ENCODE data around the gene SIRT3.

SIRT3 gene

DNA sequence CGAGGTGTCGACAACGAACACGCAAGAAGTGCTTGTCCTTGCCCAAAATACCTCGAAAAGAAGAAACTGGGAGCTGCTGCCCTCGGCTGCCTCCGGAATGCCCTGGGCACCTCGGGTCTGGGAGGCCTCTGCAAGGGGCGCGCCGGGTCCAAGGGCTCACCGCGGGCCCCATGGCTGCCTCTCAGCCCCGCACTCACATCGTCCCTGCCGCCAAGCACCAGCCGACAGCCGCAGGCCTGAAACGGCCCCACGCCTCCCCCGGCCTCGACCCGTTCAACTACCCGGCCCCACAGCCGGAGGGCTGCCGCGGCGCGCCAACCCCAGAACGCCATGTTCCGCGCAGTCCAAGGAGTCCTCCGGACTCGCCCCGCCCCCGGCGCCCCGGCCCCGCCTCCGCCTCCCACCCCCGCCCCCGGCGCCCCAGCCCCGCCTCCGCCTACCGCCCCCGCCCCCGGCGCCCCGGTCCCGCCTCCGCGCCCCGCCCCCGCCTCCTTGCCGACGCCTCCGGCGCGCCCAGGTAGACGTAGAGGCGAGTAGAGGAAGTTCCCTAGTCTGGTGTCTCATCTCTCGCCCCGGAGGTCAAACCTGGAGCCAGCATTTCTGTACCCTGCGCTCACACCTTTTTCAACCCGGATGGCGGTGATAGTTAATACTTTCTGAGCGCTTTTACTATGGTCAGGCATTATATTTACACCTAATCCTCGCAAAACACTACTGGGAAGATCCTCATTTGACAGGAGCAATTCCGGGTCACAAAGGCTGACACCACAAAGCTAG is at the start of gene SIRT3:
Gene SIRT3 (minus strand): TSS at position 346 of the 777 bp plus-strand sequence. CDS start 14 bp downstream, at position 332.
- DNase-seq, result peak; percentile 85

DNA sequence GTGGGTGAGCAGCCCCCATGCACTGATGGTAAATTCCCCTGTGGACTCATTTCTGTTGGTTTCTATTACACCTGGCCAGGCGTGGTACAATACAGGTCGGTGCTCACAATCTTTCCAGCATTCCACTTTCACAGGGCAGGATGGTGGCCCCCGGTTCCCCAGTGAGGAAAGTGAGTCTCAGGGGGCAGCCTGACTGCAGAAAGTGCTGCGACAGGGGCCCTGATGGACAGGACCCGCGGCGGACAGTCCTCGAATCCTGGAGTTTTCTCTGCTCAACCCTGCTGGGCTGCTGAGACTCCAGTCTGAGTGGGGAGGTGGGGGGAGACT is 49.7 kb upstream of the SIRT3 start:
- DNase-seq, result no peak

GRCh38 chr11:285021-285893 is 49.1 kb upstream of the SIRT3 start:
- DNase-seq, result no peak

DNA sequence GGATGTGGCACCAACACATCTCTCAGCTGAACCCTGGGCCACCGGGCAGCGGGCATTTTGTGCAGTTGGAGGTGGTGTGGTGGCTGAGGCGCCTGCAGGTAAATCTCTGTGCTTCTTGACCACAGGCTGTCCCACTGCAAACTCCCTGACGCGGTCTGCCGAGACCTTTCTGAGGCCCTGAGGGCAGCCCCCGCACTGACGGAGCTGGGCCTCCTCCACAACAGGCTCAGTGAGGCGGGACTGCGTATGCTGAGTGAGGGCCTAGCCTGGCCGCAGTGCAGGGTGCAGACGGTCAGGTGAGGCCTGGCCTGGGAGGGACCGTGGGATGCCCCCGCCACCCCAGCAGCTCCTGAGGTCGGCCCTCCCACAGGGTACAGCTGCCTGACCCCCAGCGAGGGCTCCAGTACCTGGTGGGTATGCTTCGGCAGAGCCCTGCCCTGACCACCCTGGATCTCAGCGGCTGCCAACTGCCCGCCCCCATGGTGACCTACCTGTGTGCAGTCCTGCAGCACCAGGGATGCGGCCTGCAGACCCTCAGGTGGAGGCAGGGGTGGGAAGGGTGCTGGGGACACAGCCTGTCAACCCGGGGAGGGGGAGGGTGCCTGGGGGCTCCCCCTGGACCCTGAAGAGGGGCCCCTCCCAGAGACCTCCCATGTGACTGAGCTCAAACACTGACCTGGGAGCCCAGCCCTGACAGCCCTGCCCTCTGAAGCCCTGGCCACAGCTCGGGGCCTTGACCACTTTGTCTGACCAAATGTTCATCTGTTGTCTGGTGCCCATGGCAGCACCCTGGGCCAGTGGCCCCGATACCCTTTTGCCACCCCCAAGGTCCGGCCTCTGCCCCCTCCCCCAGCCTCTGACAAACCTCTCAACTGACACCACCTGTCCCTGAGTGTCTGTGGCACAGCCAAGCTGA is 48.2 kb upstream of the SIRT3 start:
- DNase-seq, result no peak

GRCh38 chr11:283405-284104 is 47.4 kb upstream of the SIRT3 start:
- DNase-seq, result no peak

DNA sequence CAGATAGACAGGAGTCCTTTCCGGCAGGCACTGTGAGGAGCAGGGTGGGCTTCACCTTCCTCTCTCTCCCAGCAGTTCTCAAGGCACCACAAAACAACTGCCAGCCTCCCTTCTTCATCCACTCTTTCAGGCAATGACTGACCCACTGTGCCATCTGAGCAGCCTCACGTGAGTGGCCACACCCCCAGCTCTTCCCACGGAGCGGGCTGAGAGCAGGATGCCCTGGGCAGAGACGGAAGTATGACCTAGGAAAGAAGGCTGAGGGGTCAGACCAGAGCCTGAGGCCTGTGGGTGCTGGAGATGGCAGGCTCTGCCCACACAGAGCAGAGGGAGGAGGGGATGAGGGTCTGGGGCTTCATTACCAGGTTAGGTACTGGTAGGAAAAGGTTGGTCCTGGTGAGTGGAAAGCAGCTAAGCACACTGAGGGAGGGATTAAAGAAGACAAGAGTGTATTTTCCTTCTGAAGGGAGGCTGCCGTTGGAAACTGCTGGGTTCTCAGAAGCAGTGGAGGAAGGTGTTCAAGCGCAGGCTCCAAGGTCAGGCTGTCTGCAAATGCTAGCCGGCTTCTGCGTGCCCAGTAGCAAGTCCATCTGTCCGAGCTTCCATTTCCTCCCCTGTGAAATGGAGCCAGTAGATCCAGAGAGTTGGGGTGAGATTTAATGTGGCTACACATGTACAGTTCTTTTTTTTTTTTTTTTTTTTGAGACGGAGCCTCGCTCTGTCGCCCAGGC is 46.7 kb upstream of the SIRT3 start:
- DNase-seq, result no peak

DNA sequence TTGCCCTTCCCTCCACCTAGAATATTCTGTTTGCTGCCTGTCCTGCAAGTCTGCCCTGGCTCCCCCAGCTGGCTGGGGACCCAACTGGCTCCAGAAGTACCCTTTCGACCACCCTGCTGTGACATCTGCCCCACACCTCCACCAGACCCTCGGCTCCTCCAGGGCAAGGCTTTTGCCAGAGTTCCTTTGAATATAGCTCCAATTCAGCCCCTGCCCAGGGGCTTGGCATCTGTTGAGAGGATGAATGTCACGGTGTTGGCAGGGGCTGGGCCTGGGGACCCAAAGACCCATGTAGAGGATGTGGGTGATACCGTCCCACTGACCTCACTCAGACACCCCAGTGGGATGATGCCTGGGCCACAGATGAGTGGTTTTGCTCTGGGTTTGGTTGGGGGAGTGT is 46.0 kb upstream of the SIRT3 start:
- no peak for DNase-seq

DNA sequence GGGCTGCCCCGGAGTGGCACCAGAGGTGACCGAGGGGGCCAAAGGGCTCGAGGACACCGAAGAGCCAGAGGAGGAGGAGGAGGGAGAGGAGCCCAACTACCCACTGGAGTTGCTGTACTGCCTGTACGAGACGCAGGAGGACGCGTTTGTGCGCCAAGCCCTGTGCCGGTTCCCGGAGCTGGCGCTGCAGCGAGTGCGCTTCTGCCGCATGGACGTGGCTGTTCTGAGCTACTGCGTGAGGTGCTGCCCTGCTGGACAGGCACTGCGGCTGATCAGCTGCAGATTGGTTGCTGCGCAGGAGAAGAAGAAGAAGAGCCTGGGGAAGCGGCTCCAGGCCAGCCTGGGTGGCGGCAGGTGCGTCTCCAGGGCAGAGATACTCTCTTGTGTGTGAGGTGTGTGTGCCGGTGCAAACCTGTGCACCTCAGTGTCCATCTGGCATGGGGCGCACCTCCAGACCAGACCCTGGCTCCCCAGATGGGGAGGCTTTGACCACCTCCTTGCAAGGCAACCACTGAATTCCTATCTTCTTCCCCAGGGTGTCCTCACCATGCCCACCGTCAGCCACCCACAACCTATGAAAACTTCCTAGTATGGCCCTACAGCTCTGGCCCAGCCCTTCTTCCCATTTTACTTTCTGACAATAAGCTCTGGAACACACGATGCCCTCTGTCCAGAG is 45.5 kb upstream of the SIRT3 start:
- no peak for DNase-seq

DNA sequence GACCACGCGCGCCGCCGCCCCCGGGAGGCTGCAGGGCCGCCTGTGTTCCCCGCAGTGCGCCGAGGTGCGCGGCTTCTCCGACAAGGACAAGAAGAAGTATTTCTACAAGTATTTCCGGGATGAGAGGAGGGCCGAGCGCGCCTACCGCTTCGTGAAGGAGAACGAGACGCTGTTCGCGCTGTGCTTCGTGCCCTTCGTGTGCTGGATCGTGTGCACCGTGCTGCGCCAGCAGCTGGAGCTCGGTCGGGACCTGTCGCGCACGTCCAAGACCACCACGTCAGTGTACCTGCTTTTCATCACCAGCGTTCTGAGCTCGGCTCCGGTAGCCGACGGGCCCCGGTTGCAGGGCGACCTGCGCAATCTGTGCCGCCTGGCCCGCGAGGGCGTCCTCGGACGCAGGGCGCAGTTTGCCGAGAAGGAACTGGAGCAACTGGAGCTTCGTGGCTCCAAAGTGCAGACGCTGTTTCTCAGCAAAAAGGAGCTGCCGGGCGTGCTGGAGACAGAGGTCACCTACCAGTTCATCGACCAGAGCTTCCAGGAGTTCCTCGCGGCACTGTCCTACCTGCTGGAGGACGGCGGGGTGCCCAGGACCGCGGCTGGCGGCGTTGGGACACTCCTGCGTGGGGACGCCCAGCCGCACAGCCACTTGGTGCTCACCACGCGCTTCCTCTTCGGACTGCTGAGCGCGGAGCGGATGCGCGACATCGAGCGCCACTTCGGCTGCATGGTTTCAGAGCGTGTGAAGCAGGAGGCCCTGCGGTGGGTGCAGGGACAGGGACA is 44.8 kb upstream of the SIRT3 start:
- DNase-seq, result no peak

DNA sequence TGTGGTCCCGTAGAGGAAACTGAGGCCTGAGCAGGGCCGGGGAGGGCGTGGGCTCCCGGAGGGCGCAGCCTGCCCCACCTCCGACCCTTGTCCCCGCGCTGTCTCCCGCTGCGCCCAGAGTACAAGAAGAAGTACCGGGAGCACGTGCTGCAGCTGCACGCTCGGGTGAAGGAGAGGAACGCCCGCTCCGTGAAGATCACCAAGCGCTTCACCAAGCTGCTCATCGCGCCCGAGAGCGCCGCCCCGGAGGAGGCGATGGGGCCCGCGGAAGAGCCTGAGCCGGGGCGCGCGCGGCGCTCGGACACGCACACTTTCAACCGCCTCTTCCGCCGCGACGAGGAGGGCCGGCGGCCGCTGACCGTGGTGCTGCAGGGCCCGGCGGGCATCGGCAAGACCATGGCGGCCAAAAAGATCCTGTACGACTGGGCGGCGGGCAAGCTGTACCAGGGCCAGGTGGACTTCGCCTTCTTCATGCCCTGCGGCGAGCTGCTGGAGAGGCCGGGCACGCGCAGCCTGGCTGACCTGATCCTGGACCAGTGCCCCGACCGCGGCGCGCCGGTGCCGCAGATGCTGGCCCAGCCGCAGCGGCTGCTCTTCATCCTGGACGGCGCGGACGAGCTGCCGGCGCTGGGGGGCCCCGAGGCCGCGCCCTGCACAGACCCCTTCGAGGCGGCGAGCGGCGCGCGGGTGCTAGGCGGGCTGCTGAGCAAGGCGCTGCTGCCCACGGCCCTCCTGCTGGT is 44.0 kb upstream of the SIRT3 start:
- DNase-seq, result no peak

DNA sequence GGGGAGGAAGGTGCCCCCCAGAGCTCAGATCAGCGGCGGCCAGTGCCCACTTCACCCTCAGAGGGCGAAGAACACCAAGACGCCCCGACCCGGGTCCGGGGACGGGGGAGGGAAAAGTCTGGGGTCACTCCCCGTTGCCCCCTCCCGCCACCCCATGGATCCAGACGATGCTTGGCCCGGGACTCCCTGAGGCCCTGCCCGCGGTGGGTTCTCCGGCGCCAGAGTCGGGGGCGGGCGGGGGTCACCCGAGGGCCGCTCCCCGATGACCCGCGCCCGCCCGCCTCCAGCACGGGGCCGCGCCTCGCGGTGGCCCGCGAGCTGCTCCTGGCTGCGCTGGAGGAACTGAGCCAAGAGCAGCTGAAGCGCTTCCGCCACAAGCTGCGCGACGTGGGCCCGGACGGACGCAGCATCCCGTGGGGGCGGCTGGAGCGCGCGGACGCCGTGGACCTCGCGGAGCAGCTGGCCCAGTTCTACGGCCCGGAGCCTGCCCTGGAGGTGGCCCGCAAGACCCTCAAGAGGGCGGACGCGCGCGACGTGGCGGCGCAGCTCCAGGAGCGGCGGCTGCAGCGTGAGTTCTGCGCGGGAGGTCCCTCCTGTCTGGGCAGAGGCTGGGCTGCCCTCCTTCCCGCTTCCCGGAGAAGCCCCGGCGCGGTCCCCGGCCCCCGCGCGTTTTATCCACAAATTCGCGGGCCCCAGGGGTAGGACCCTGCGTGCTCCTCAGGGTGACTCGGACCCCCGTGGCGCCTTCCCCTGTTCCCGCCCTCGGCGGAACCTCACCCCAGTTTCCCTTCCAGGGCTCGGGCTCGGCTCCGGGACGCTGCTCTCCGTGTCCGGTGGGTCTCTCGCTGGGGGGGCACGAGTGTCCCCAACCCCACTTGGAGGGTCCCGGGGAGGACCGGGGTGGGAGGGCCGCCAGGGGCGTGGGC is 43.2 kb upstream of the SIRT3 start:
- no peak for DNase-seq

- DNase-seq, result no peak
Observed at GRCh38 chr11:278001-278951, 42.1 kb upstream of the SIRT3 start, which contains the start of gene NLRP6. TSS of gene NLRP6 (plus strand) at chr11:278407. CDS start at chr11:278570, 163 bp downstream.

DNA sequence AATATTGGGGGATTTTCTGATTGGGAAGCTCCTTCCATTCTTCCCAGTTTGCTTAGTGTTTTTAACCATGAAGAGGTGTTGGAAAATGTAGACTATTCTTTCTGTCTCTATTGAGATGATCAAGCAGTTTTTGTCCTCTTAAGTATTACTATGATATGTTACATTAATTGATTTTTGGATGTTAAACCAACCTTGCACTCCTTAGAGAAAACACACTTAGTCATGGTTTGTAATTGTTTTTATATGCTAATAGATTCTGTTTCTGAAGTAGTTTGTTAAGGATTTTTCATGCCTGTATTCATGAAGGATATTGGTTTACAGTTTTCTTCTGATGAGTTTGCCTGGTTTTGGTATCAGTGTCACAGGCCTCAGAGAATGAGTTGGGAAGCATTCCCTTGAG is 40.1 kb upstream of the SIRT3 start:
- DNase-seq, result no peak

DNA sequence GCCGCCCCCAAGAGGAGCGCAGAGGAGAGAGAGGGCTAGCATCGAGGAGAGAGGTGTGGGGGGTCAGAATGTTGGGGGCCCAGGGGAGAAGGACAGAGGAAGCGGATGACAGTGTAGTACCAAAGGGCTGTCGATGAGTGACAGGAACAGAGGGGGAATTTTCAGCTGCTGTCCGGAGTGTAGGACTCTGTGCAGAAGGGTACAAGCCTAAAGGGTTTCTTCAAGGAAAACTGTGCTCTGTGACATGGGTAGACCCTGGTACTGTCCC is 36.7 kb upstream of the SIRT3 start:
- no peak for DNase-seq

- no peak for DNase-seq
Observed at GRCh38 chr11:272195-272930, 36.2 kb upstream of the SIRT3 start.

GRCh38 chr11:271319-271715 is 35.2 kb upstream of the SIRT3 start:
- no peak for DNase-seq
